Mesenchymal stem cell (in vitro differentiated cells and primary cell): Measurements from ENCODE around the gene APBA1.
A peak's percentile ranks its signal among the peaks of the same experiment; 100 is the strongest.
"Not testable (repeated sequence)": the region's sequence is repeated elsewhere in the genome, so short reads cannot be mapped to it uniquely, and the experiment has no call there.

ENCODE experiments used
- DNase-seq: peaks from one replicate; pipeline ENCODE4 v3.0.0-alpha.2; 2013
- H2AFZ ChIP-seq: one replicate; pipeline ENCODE4 v1.6.1; 2013; ENCODE audit warnings: low read depth, mild to moderate bottlenecking, control low read depth, inconsistent platforms, low read length, moderate library complexity
- H2AK5ac ChIP-seq: 2 replicates; pipeline ENCODE4 v1.6.1; 2013; ENCODE audit warnings: low read length, moderate library complexity, mild to moderate bottlenecking, inconsistent platforms; ENCODE audit not compliant: severe bottlenecking
- H2BK120ac ChIP-seq: one replicate; pipeline ENCODE4 v1.6.1; 2013; ENCODE audit warnings: low read depth, mild to moderate bottlenecking, inconsistent platforms, low read length, moderate library complexity
- H2BK12ac ChIP-seq, 2 experiments: one replicate each; pipeline ENCODE4 v1.6.1; 2013; ENCODE audit warnings: inconsistent platforms in 2 of 2, low read length in 2 of 2, mild to moderate bottlenecking in 2 of 2, moderate library complexity in 2 of 2, control low read depth in 1 of 2
- H2BK15ac ChIP-seq: one replicate; pipeline ENCODE4 v1.6.1; 2013; ENCODE audit warnings: mild to moderate bottlenecking, low read depth, inconsistent platforms; ENCODE audit not compliant: poor library complexity, severe bottlenecking
- H2BK5ac ChIP-seq: 2 replicates; pipeline ENCODE4 v1.6.1; 2013; ENCODE audit warnings: low read depth, mild to moderate bottlenecking, low read length, control low read depth, inconsistent platforms; ENCODE audit not compliant: poor library complexity, severe bottlenecking
- H3K14ac ChIP-seq, 2 experiments: one replicate each; pipeline ENCODE4 v1.6.1; 2013; ENCODE audit warnings: inconsistent platforms in 2 of 2, low read length in 2 of 2, control low read depth in 1 of 2, mild to moderate bottlenecking in 1 of 2, moderate library complexity in 1 of 2
- H3K18ac ChIP-seq, 2 experiments: one replicate each; pipeline ENCODE4 v1.6.1; 2013; ENCODE audit warnings: inconsistent platforms in 2 of 2, low read length in 2 of 2, control low read depth in 1 of 2, low read depth in 1 of 2, mild to moderate bottlenecking in 1 of 2
- H3K23ac ChIP-seq, 2 experiments: one replicate each; pipeline ENCODE4 v1.6.1; 2013; ENCODE audit warnings: inconsistent platforms in 2 of 2, low read length in 2 of 2, mild to moderate bottlenecking in 2 of 2, moderate library complexity in 2 of 2, control low read depth in 1 of 2
- H3K27ac ChIP-seq: 2 replicates; pipeline ENCODE4 v1.5.1; 2013; ENCODE audit warnings: mild to moderate bottlenecking, moderate library complexity, low read length, control low read depth, inconsistent platforms; ENCODE audit not compliant: poor library complexity, severe bottlenecking
- H3K27me3 ChIP-seq, 2 experiments: 2 replicates each; pipeline versions ENCODE4 v1.6.1 to v1.7.0; 2013; ENCODE audit warnings: low read length in 2 of 2, mild to moderate bottlenecking in 2 of 2, moderate library complexity in 2 of 2, control low read depth in 1 of 2, inconsistent platforms in 1 of 2; ENCODE audit not compliant: control insufficient read depth in 1 of 2, insufficient read depth in 1 of 2
- H3K36me3 ChIP-seq, 2 experiments: 2 replicates each; pipeline versions ENCODE4 v1.6.1 to v1.7.0; 2013; ENCODE audit warnings: low read length in 2 of 2, control low read depth in 1 of 2, inconsistent platforms in 1 of 2, low read depth in 1 of 2, mild to moderate bottlenecking in 1 of 2; ENCODE audit not compliant: insufficient read depth in 2 of 2, control insufficient read depth in 1 of 2
- H3K4ac ChIP-seq, 2 experiments: one replicate each; pipeline ENCODE4 v1.6.1; 2013; ENCODE audit warnings: inconsistent platforms in 2 of 2, low read length in 2 of 2, mild to moderate bottlenecking in 2 of 2, moderate library complexity in 2 of 2, control low read depth in 1 of 2, low read depth in 1 of 2
- H3K4me1 ChIP-seq: 2 replicates; pipeline ENCODE4 v1.6.1; 2013; ENCODE audit warnings: low read depth, low read length, control low read depth; ENCODE audit not compliant: control insufficient read depth, insufficient read depth
- H3K4me2 ChIP-seq: 2 replicates; pipeline ENCODE4 v1.6.1; 2013; ENCODE audit warnings: low read length, mild to moderate bottlenecking, inconsistent platforms; ENCODE audit not compliant: poor library complexity, severe bottlenecking
- H3K4me3 ChIP-seq, 2 experiments: 2 replicates each; pipeline versions ENCODE4 v1.5.1 to v1.7.0; 2013; ENCODE audit warnings: low read length in 2 of 2, mild to moderate bottlenecking in 2 of 2, control low read depth in 1 of 2, low read depth in 1 of 2; ENCODE audit not compliant: insufficient read depth in 1 of 2
- H3K79me1 ChIP-seq: replicated peaks from 2 replicates; pipeline ENCODE4 v1.6.1; 2013; ENCODE audit warnings: mild to moderate bottlenecking, control low read depth, low read length, inconsistent platforms; ENCODE audit not compliant: poor library complexity, severe bottlenecking
- H3K9ac ChIP-seq: 2 replicates; pipeline ENCODE4 v1.7.0; 2013; ENCODE audit warnings: mild to moderate bottlenecking, low read length, moderate library complexity
- H3K9me3 ChIP-seq: 2 replicates; pipeline ENCODE4 v1.7.0; 2013; ENCODE audit warnings: mild to moderate bottlenecking, low read length; ENCODE audit not compliant: control insufficient read depth
- H4K8ac ChIP-seq: one replicate; pipeline ENCODE4 v1.6.1; 2013; ENCODE audit warnings: inconsistent platforms, mild to moderate bottlenecking, low read length, moderate library complexity
- H4K91ac ChIP-seq: one replicate; pipeline ENCODE4 v1.6.1; 2013; ENCODE audit warnings: mild to moderate bottlenecking, low read length, inconsistent platforms
- WGBS: methylation state at CpG from one replicate; pipeline ENCODE4 v1.1.7; 2013; ENCODE audit warnings: mixed read lengths; 5-methylcytosine and 5-hydroxymethylcytosine counted together

APBA1 gene

DNA sequence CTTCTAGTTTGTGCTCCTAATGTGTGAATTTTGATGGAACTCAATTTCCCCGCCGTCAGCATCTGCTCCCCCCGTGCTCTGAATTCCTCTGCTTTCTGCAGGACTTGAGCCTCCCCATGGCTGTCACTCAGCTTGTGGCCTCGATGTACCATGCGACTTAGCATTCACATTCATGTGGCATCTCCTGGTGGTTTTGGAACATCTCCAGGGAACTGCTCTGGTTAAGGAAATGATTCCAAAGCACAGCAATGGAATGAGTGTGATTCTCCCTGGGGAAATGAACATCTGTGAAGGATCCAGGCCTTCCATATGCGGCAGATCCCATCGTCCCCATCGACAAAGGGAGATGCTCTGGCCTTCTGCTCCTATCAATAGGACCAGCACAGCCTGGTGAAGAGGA is 228.2 kb downstream of the APBA1 start:
- H3K36me3 ChIP-seq = peaks cover 6 to 15% of the 10 kb centered on the region in 2 experiments
- no peak overlapping the region for H3K14ac ChIP-seq
- H2AK5ac ChIP-seq = no peak overlapping the region
- H3K18ac ChIP-seq = no peak overlapping the region
- no peak overlapping the region for H3K27ac ChIP-seq
- H3K4ac ChIP-seq = no peak overlapping the region
- H2BK5ac ChIP-seq = no peak overlapping the region
- H3K4me2 ChIP-seq = no peak overlapping the region
- peak; percentile 61 for DNase-seq
- H3K4me1 ChIP-seq = peaks cover 20% of the 10 kb centered on the region
- WGBS = 61% methylated on average over 8 of the region's 8 CpGs
- peaks cover 0 to 3% of the 10 kb centered on the region in 2 experiments for H3K27me3 ChIP-seq
- H2AFZ ChIP-seq = no peak overlapping the region
- H3K9me3 ChIP-seq = no peaks in the 10 kb centered on the region
- no peak overlapping the region for H2BK15ac ChIP-seq
- no peak overlapping the region for H2BK120ac ChIP-seq
- no peak overlapping the region for H2BK12ac ChIP-seq
- H3K4me3 ChIP-seq = no peak overlapping the region
- no peaks in the 10 kb centered on the region for H3K79me1 ChIP-seq
- no peak overlapping the region for H4K91ac ChIP-seq
- no peak overlapping the region for H3K23ac ChIP-seq
- H4K8ac ChIP-seq = no peak overlapping the region
- H3K9ac ChIP-seq = no peak overlapping the region

DNA sequence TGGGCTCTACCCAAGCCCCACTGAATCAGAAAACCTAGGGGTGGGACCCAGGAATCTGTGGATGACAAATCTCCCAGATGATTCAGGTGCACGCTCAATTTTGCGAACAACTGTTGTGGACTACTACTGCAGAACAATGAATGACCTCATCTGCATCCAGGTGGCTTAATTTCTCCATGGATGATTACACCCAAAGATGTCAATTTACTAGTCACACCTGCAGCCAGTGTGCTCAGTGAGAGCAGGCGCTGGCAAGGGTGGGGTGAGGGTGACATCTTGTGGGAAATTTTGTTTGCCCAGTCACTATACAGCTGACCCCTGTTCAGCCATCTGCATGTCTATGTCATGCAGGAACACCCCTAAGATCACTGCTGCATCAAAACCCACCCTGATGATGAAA is 229.0 kb downstream of the APBA1 start:
- Histone ChIP-seq H3K23ac (no peak overlapping the region), H3K4me1 (peaks cover 20% of the 10 kb centered on the region), H2BK15ac (no peak overlapping the region), H3K4me3 (no peak overlapping the region), H4K8ac (no peak overlapping the region), H3K36me3 (peaks cover 0 to 15% of the 10 kb centered on the region in 2 experiments), H2BK120ac (no peak overlapping the region), H2BK12ac (no peak overlapping the region), H3K9me3 (no peaks in the 10 kb centered on the region), H2BK5ac (no peak overlapping the region), H3K27ac (no peak overlapping the region), H3K4me2 (no peak overlapping the region), H3K14ac (no peak overlapping the region), H2AFZ (no peak overlapping the region), H3K18ac (no peak overlapping the region), H3K4ac (no peak overlapping the region), H3K27me3 (peaks cover 0 to 3% of the 10 kb centered on the region in 2 experiments), H4K91ac (no peak overlapping the region), H2AK5ac (peak overlapping the region; percentile 35), H3K9ac (no peak overlapping the region), H3K79me1 (no peaks in the 10 kb centered on the region)
- no peak for DNase-seq
- WGBS = 100% methylated on average over 3 of the region's 3 CpGs

DNA sequence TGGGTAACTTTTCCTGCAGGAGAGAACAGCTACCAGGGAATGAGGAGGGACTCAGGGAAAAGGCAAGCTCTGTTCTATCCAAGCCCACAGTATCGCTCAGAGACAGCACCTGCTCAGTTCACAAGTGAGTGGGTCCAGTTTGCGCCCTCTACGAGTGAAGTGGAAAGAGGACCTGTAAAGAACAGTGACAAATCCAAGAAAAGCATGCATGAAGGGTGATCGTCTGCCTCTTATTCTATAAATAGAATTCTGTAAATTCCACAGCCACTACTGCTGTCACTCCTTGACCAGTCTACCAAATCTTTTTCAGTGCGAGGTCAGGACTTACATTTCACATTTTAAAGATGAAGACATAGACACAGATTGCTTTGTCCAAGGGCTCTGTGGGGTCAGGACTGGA is 229.7 kb downstream of the APBA1 start:
- Histone ChIP-seq H2AK5ac (no peak overlapping the region), H3K27me3 (peaks cover 0 to 3% of the 10 kb centered on the region in 2 experiments), H3K9me3 (no peaks in the 10 kb centered on the region), H3K27ac (no peak overlapping the region), H3K4me3 (no peak overlapping the region), H3K79me1 (no peaks in the 10 kb centered on the region), H4K91ac (no peak overlapping the region), H4K8ac (no peak overlapping the region), H2BK12ac (no peak overlapping the region), H3K4me1 (peaks cover 20% of the 10 kb centered on the region), H2AFZ (no peak overlapping the region), H3K4ac (no peak overlapping the region), H3K18ac (no peak overlapping the region), H3K14ac (no peak overlapping the region), H3K36me3 (peaks cover 0 to 11% of the 10 kb centered on the region in 2 experiments), H3K9ac (no peak overlapping the region), H2BK120ac (no peak overlapping the region), H2BK15ac (no peak overlapping the region), H3K4me2 (no peak overlapping the region), H2BK5ac (no peak overlapping the region), H3K23ac (no peak overlapping the region)
- 71% methylated on average over 5 of the region's 5 CpGs for WGBS
- DNase-seq = no peak

DNA sequence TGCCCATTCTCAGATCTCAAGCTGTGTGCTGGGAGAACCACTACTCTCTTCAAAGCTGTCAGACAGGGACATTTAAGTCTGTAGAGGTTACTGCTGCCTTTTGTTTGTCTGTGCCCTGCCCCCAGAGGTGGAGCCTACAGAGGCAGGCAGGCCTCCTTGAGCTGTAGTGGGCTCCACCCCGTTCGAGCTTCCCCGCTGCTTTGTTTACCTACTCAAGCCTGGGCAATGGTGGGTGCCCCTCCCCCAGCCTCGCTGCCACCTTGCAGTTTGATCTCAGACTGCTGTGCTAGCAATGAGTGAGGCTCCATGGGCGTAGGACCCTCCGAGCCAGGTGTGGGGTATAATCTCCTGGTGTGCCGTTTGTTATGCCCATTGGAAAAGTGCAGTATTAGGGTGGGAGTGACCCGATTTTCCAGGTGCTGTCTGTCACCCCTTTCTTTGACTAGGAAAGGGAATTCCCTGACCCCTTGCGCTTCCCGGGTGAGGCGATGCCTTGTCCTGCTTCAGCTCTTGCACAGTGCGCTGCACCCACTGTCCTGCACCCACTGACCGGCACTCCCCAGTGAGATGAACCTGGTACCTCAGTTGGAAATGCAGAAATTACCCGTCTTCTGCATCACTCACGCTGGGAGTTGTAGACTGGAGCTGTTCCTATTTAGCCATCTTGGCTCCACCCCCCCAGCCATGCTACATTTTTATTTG is 231.8 kb downstream of the APBA1 start:
- H2AFZ ChIP-seq, H3K18ac ChIP-seq, H3K27me3 ChIP-seq, H3K36me3 ChIP-seq, H2BK5ac ChIP-seq, H2BK120ac ChIP-seq, H3K23ac ChIP-seq, H2AK5ac ChIP-seq, H4K8ac ChIP-seq, H2BK12ac ChIP-seq, H3K9me3 ChIP-seq, H3K4me3 ChIP-seq, H3K4me2 ChIP-seq, H3K14ac ChIP-seq, H3K27ac ChIP-seq, H3K4ac ChIP-seq, H3K9ac ChIP-seq, H3K79me1 ChIP-seq, H4K91ac ChIP-seq, H2BK15ac ChIP-seq, DNase-seq: not testable (repeated sequence)
- 94% methylated on average over 15 of the region's 15 CpGs for WGBS
- H3K4me1 ChIP-seq = peaks cover 20% of the 10 kb centered on the region
